K562 (cell line): Measurements from ENCODE around the gene RAB7A. TPM values are rescaled to one million over a fixed set of nuclear protein-coding genes. Genes with fewer than 3 reads are reported as not detected.
A peak's percentile ranks its signal among the peaks of the same experiment; 100 is the strongest.

Experiments
- FOXM1 ChIP-seq, 2 experiments: fragments of 450-650 bp in 1 of 2; sonication (generic) in 1 of 2; formaldehyde crosslinking in 1 of 2; IDR thresholded peaks; 2 replicates each; pipeline versions ENCODE4 v1.6.1 to v1.9.0; 2017 to 2022; ENCODE audit warnings: low read depth in 2 of 2, mild to moderate bottlenecking in 2 of 2, missing genetic modification reagents in 1 of 2, moderate library complexity in 1 of 2
- GTF2E2 ChIP-seq: fragments of 200-800 bp; sonication (Bioruptor generic); IDR thresholded peaks from 2 replicates; pipeline ENCODE4 v1.6.1; 2016; ENCODE audit warnings: missing genetic modification characterization, missing compliant biosample characterization
- KLF1 ChIP-seq: fragments of 450-650 bp; IDR thresholded peaks from 2 replicates; pipeline ENCODE4 v1.6.1; 2016; ENCODE audit warnings: missing genetic modification characterization, missing compliant biosample characterization
- MGA ChIP-seq: fragments of 450-650 bp; IDR thresholded peaks from 2 replicates; pipeline ENCODE4 v1.6.1; 2016; ENCODE audit warnings: mild to moderate bottlenecking, moderate library complexity
- NONO ChIP-seq, 2 experiments: fragments of 200-400 bp in 1 of 2; fragments of 450-650 bp in 1 of 2; formaldehyde crosslinking in 1 of 2; IDR thresholded peaks; 2 replicates each; pipeline ENCODE4 v1.6.1; 2017; ENCODE audit warnings: low read depth in 2 of 2, mild to moderate bottlenecking in 2 of 2, moderate library complexity in 2 of 2, low read length in 1 of 2
- PBX2 ChIP-seq, 2 experiments: IDR thresholded peaks in 1 of 2; conservative IDR thresholded peaks in 1 of 2; 2 replicates each; pipeline ENCODE4 v1.6.1; 2016; ENCODE audit warnings: low read depth in 2 of 2, mild to moderate bottlenecking in 1 of 2, missing compliant biosample characterization in 1 of 2, missing genetic modification characterization in 1 of 2, moderate library complexity in 1 of 2
- PCBP2 ChIP-seq: fragments of 200-400 bp; formaldehyde crosslinking; IDR thresholded peaks from 2 replicates; pipeline ENCODE4 v1.6.1; 2018; ENCODE audit warnings: low read length, low read depth, mild to moderate bottlenecking, moderate library complexity; ENCODE audit not compliant: poor library complexity, severe bottlenecking
- STAG1 ChIP-seq: sonication (generic); formaldehyde crosslinking; IDR thresholded peaks from 2 replicates; pipeline ENCODE4 v1.5.0; 2020; ENCODE audit warnings: missing genetic modification reagents, borderline replicate concordance
- TCF3 ChIP-seq: sonication (generic); formaldehyde crosslinking; IDR thresholded peaks from 2 replicates; pipeline ENCODE4 v1.4.0; 2020; ENCODE audit warnings: mild to moderate bottlenecking, missing genetic modification reagents
- TCF7L2 ChIP-seq: fragments of 150-350 bp; IDR thresholded peaks from 2 replicates; pipeline ENCODE4 v1.6.1; 2016; ENCODE audit warnings: low read depth, mild to moderate bottlenecking, low read length, moderate library complexity
- TRIM28 ChIP-seq: fragments of 450-650 bp; IDR thresholded peaks from 2 replicates; pipeline ENCODE4 v1.6.1; 2017
- ZNF584 ChIP-seq: fragments of 200-800 bp; sonication (Bioruptor generic); IDR thresholded peaks from 2 replicates; pipeline ENCODE4 v1.6.1; 2016; ENCODE audit warnings: low read depth, mild to moderate bottlenecking, missing genetic modification characterization, missing compliant biosample characterization
- polyA plus RNA-seq, 8 experiments: library from polyadenylated mRNA; depleted of rRNA in 4 of 8; stranded (reverse) in 5 of 8; unstranded in 3 of 8; fragments of >200 nt; fragmentation: Nextera tagmentation in 2 of 8; fragmentation: Illumina TruSeq in 1 of 8; extraction: Ambion mirVana in 2 of 8; extraction: Trizol in 1 of 8; gene quantifications; 2 replicates each; pipeline versions ENCODE4 v1.2.1 to v1.2.3, GENCODE V29; 2011 to 2014; ENCODE audit warnings: inconsistent platforms in 1 of 8, missing spikeins in 1 of 8
- total RNA-seq, 7 experiments: library from RNA; depleted of rRNA in 6 of 7; stranded (reverse); fragments of >200 nt in 6 of 7; fragmentation: Illumina TruSeq in 2 of 7; extraction: Trizol in 2 of 7; gene quantifications; 2 replicates each; pipeline versions ENCODE4 v1.2.1 to v1.2.3, GENCODE V29; 2011 to 2021; ENCODE audit warnings: low replicate concordance in 1 of 7

The RAB7A gene
- total and polyA plus RNA-seq, 9 of the 15 experiments (the other 6 are each of a cell fraction or from before 2014, with no cell fraction given) = 30.9 to 204 (median 72.8) TPM

- TF ChIP-seq KLF1 (tag) = peak; percentile 40
- TF ChIP-seq FOXM1 (IDR thresholded peaks at IDR 0.05; ENCODE audit: low read depth) = no peak
- TF ChIP-seq FOXM1 (CRISPR knock-in tag; IDR thresholded peaks at IDR 0.05; ENCODE audit: low read depth) = peak; percentile 79; the same call in 1 of the 2 replicates
- no peak for TF ChIP-seq PCBP2
- TF ChIP-seq TCF7L2 = no peak
- TF ChIP-seq TRIM28 = no peak
- peak in 1 of 2 experiments; percentile 80; a peak in 2 of 4 replicates for TF ChIP-seq NONO (IDR thresholded peaks at IDR 0.05; ENCODE audit: low read depth in 2 of 2, low read length in 1 of 2)
- TF ChIP-seq PBX2 (CRISPR knock-in tag; IDR thresholded peaks at IDR 0.05; ENCODE audit: low read depth) = no peak; the same call in 1 of the 2 replicates
- no peak for TF ChIP-seq PBX2 (tag; conservative IDR thresholded peaks at IDR 0.05; ENCODE audit: low read depth)
- no peak for TF ChIP-seq STAG1 (CRISPR knock-in tag)
- peak; percentile 50 for TF ChIP-seq MGA
- TF ChIP-seq ZNF584 (CRISPR knock-in tag) = peak; percentile 64; the same call in 1 of the 2 replicates
- TF ChIP-seq TCF3 = no peak
- peak; percentile 84; the same call in 1 of the 2 replicates for TF ChIP-seq GTF2E2 (tag)
Observed at GRCh38 chr3:128680603-128681368, 45.2 kb upstream of the RAB7A start (continued).
